SU-DHL-6 (cell line): ENCODE measurements around the gene CD47.

ENCODE experiments used
- H2AFZ ChIP-seq: fragments of 200-600 bp; sonication (generic); 2 replicates; pipeline ENCODE4 v1.6.1; 2014; ENCODE audit warnings: low read depth, mild to moderate bottlenecking, moderate library complexity, mixed read lengths, antibody characterized with exemption, low read length; ENCODE audit not compliant: severe bottlenecking
- H3F3A ChIP-seq: fragments of 200-600 bp; shearing (Covaris generic); 2 replicates; pipeline ENCODE4 v1.6.0; 2016; ENCODE audit warnings: antibody characterized with exemption, mild to moderate bottlenecking; ENCODE audit not compliant: insufficient read depth
- H3K27ac ChIP-seq: fragments of 200-600 bp; sonication (generic); 2 replicates; pipeline ENCODE4 v1.5.1; 2016; ENCODE audit warnings: low read depth, mild to moderate bottlenecking, low read length, moderate library complexity, mixed read lengths
- H3K27me3 ChIP-seq: fragments of 200-600 bp; sonication (generic), shearing (Covaris generic); 2 replicates; pipeline ENCODE4 v1.6.0; 2014; ENCODE audit warnings: mild to moderate bottlenecking, low read length
- H3K36me3 ChIP-seq: fragments of 200-600 bp; sonication (generic); 2 replicates; pipeline ENCODE4 v1.6.1; 2014; ENCODE audit warnings: mild to moderate bottlenecking, low read length, mixed read lengths
- H3K4me2 ChIP-seq: fragments of 300-600, 200-600 bp; shearing (Covaris generic), sonication (generic); 2 replicates; pipeline ENCODE4 v1.6.0; 2014; ENCODE audit warnings: low read length, low read depth, mild to moderate bottlenecking; ENCODE audit not compliant: poor library complexity, severe bottlenecking
- H3K4me3 ChIP-seq: fragments of 200-600 bp; sonication (generic); 2 replicates; pipeline ENCODE4 v1.5.1; 2014; ENCODE audit warnings: antibody characterized with exemption, low read length, mild to moderate bottlenecking, mixed read lengths; ENCODE audit not compliant: insufficient read depth, poor library complexity, severe bottlenecking
- H3K79me2 ChIP-seq: fragments of 200-600 bp; sonication (generic); 2 replicates; pipeline ENCODE4 v1.6.1; 2014; ENCODE audit warnings: mild to moderate bottlenecking, low read length, moderate library complexity; ENCODE audit not compliant: insufficient read depth
- H3K9ac ChIP-seq: fragments of 200-600 bp; sonication (generic); 2 replicates; pipeline ENCODE4 v1.7.0; 2014; ENCODE audit warnings: mild to moderate bottlenecking, low read length
- H3K9me2 ChIP-seq: fragments of 200-600 bp; sonication (generic); replicated peaks from 2 replicates; pipeline ENCODE4 v1.6.1; 2014; ENCODE audit warnings: low read length; ENCODE audit not compliant: insufficient read depth
- H3K9me3 ChIP-seq: fragments of 200-600 bp; sonication (generic); 2 replicates; pipeline ENCODE4 v1.6.1; 2014; ENCODE audit warnings: low read length, mixed read lengths; ENCODE audit not compliant: insufficient read depth
- H4K20me1 ChIP-seq: fragments of 200-600 bp; sonication (generic); 2 replicates; pipeline ENCODE4 v1.6.1; 2014; ENCODE audit warnings: low read depth, mild to moderate bottlenecking, antibody characterized with exemption, low read length, moderate library complexity, mixed read lengths
- CTCF ChIP-seq: fragments of 200-600 bp; sonication (generic); IDR thresholded peaks from one replicate; pipeline ENCODE4 v1.5.1; 2017; ENCODE audit warnings: antibody characterized with exemption, mild to moderate bottlenecking, low read length, moderate library complexity; ENCODE audit not compliant: insufficient read depth, poor library complexity, severe bottlenecking
- EZH2phosphoT487 ChIP-seq: fragments of 200-600 bp; sonication (generic), shearing (Covaris generic); conservative IDR thresholded peaks from 2 replicates; pipeline ENCODE4 v1.6.1; 2018; ENCODE audit warnings: mild to moderate bottlenecking, antibody characterized with exemption, low read length, moderate library complexity, mixed read lengths

CD47 gene

GRCh38 chr3:108067768-108068167 lies 23.1 kb downstream of the CD47 start:
- Histone ChIP-seq H3K27ac (no peak overlapping the region), H3K9ac (no peak overlapping the region), H4K20me1 (no peaks in the 10 kb centered on the region), H3K27me3 (no peaks in the 10 kb centered on the region), H3K9me2 (no peaks in the 10 kb centered on the region), H3K79me2 (peaks cover 67% of the 10 kb centered on the region), H3K4me3 (no peak overlapping the region), H2AFZ (no peak overlapping the region), H3F3A (0 out of 2 replicates have a peak, but pooled peaks cover 5% of the 10 kb centered on the region), H3K36me3 (peaks cover 29% of the 10 kb centered on the region; the same call in 1 of the 2 replicates), H3K9me3 (no peaks in the 10 kb centered on the region), H3K4me2 (no peak overlapping the region)
- TF ChIP-seq EZH2phosphoT487, result no peak
- no peak for TF ChIP-seq CTCF

- Histone ChIP-seq H3K9me3 (no peaks in the 10 kb centered on the region), H4K20me1 (no peaks in the 10 kb centered on the region), H3K4me3 (no peak overlapping the region), H3K27me3 (no peaks in the 10 kb centered on the region), H3K4me2 (no peak overlapping the region), H2AFZ (no peak overlapping the region), H3K36me3 (peaks cover 22% of the 10 kb centered on the region; the same call in 1 of the 2 replicates), H3K79me2 (peaks cover 45% of the 10 kb centered on the region), H3F3A (no peaks in the 10 kb centered on the region), H3K27ac (no peak overlapping the region), H3K9ac (no peak overlapping the region), H3K9me2 (no peaks in the 10 kb centered on the region)
- TF ChIP-seq CTCF (no peak), EZH2phosphoT487 (no peak)
Observed at GRCh38 chr3:108065096-108065495, 25.7 kb downstream of the CD47 start.

DNA sequence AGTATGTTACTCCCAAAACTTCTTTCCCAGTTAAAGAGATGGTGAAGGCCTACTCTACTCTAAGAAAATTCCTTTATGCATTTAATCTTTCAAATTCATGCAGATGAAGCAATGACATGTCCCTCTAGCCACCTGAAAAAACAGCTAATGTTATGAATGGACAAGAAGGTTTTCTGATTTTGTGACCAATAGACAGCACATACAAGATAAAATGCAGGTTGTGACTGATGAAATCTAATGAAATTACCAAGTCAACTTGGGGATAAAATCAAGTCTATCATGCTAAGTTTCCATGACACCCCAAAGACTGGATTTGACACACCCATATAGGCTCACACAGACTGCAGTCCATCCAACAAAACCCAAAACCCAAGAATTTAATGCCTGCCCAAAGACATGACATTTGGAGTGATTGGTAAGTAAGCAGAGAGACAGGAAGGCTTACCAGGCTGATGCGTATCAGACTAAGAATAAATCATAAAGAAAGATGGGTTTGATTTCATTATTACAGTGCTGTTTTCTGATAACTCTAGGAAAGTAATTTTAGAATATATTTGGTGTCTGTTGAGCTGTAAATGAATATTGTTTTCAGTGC lies 26.4 kb downstream of the CD47 start:
- Histone ChIP-seq H2AFZ (no peak overlapping the region), H3K36me3 (peaks cover 24% of the 10 kb centered on the region; the same call in 1 of the 2 replicates), H3K4me2 (no peak overlapping the region), H3K9ac (no peak overlapping the region), H3K9me3 (no peaks in the 10 kb centered on the region), H3F3A (no peaks in the 10 kb centered on the region), H3K27ac (no peak overlapping the region), H4K20me1 (no peaks in the 10 kb centered on the region), H3K79me2 (peaks cover 45% of the 10 kb centered on the region), H3K27me3 (no peaks in the 10 kb centered on the region), H3K9me2 (no peaks in the 10 kb centered on the region), H3K4me3 (no peak overlapping the region)
- TF ChIP-seq CTCF (no peak), EZH2phosphoT487 (no peak)
